ENCODE data around the gene FBXW5. TPM values are rescaled to one million over a fixed set of nuclear protein-coding genes. Genes with fewer than 3 reads are reported as not detected.

Gene FBXW5
- 100 to 1,000 TPM; 103 to 183 (median 126) TPM for total RNA-seq

GRCh38 chr9:136944519-136945332, at the start of gene FBXW5, which contains the start of gene C8G:
TSS of gene FBXW5 (minus strand) at chr9:136944738. CDS start at chr9:136944083, 655 bp downstream.
TSS of gene C8G (plus strand) at chr9:136945243. CDS start at chr9:136945321, 78 bp downstream.
- peak within 1 kb of the TSS; percentile 83 to 92 for H3K27ac ChIP-seq
- H3K36me3 ChIP-seq = peaks cover 11% of the 10 kb centered on the region
- no peaks in the 10 kb centered on the region for H3K27me3 ChIP-seq
- no peaks in the 10 kb centered on the region for H3K9me3 ChIP-seq
- intact Hi-C loops (cut with DNase I; ENCODE audit: low total_unique reads) = no loop called here
- peak within 1 kb of the TSS; percentile 62 to 91 (median 85) for H3K4me3 ChIP-seq
- DNase-seq (ENCODE audit: low spot score in 2 of 2) = peak; percentile 84 to 93
- H3K4me1 ChIP-seq = peaks cover 8 to 17% of the 10 kb centered on the region in 2 donors
- TF ChIP-seq POLR2AphosphoS5 (IDR thresholded peaks at IDR 0.05) = peak in 2 of 3 donors; percentile 54 to 60
- peak; percentile 97 to 99 (median 98) for TF ChIP-seq CTCF (IDR thresholded peaks at IDR 0.05)
- no peak for TF ChIP-seq POLR2A (IDR thresholded peaks at IDR 0.05)

GRCh38 chr9:136992819-136993369, 48.4 kb upstream of the FBXW5 start:
- intact Hi-C loops (cut with DNase I; ENCODE audit: low total_unique reads) = no loop called here
- no peak for DNase-seq (ENCODE audit: low spot score in 2 of 2)
- Histone ChIP-seq H3K9me3 (no peaks in the 10 kb centered on the region), H3K36me3 (no peaks in the 10 kb centered on the region), H3K4me1 (peaks cover 7 to 27% of the 10 kb centered on the region in 2 donors), H3K27ac (peak overlapping the region; percentile 94 to 98), H3K27me3 (no peaks in the 10 kb centered on the region), H3K4me3 (peak overlapping the region; percentile 55 to 83 (median 79))
- TF ChIP-seq CTCF (IDR thresholded peaks at IDR 0.05) (peak in 1 of 3 donors; percentile 1), POLR2A (IDR thresholded peaks at IDR 0.05) (no peak), POLR2AphosphoS5 (IDR thresholded peaks at IDR 0.05) (no peak)

- Histone ChIP-seq H3K27ac (peak within 1 kb of the TSS; percentile 94 to 98), H3K27me3 (no peaks in the 10 kb centered on the region), H3K36me3 (no peaks in the 10 kb centered on the region), H3K9me3 (no peaks in the 10 kb centered on the region), H3K4me1 (peaks cover 7 to 27% of the 10 kb centered on the region in 2 donors), H3K4me3 (peak within 1 kb of the TSS; percentile 55 to 83 (median 79))
- TF ChIP-seq POLR2A (IDR thresholded peaks at IDR 0.05) (no peak), POLR2AphosphoS5 (IDR thresholded peaks at IDR 0.05) (peak in 2 of 3 donors; percentile 2 to 34), CTCF (IDR thresholded peaks at IDR 0.05) (peak in 1 of 3 donors; percentile 15)
- DNase-seq (ENCODE audit: low spot score in 2 of 2) = peak; percentile 86 to 92
- intact Hi-C loops (cut with DNase I; ENCODE audit: low total_unique reads) = no loop called here
These were observed 47.7 kb upstream of the FBXW5 start, which contains the start of gene PAXX for GRCh38 chr9:136991993-136992818. TSS of gene PAXX (plus strand) at chr9:136992422. CDS start at chr9:136992444, 22 bp downstream.

GRCh38 chr9:136990242-136990911, 45.8 kb upstream of the FBXW5 start:
- intact Hi-C loops (cut with DNase I; ENCODE audit: low total_unique reads) = no loop called here

More at GRCh38 chr9:136990242-136990911, 45.8 kb upstream of the FBXW5 start:
- no peak for DNase-seq (ENCODE audit: low spot score in 2 of 2)
- no peak overlapping the region for H3K4me3 ChIP-seq
- H3K4me1 ChIP-seq = peaks cover 4 to 12% of the 10 kb centered on the region in 2 donors
- peaks cover 5 to 8% of the 10 kb centered on the region in 2 donors for H3K27me3 ChIP-seq
- no peak overlapping the region for H3K27ac ChIP-seq
- H3K9me3 ChIP-seq = no peaks in the 10 kb centered on the region
- H3K36me3 ChIP-seq = no peaks in the 10 kb centered on the region
- TF ChIP-seq CTCF (IDR thresholded peaks at IDR 0.05) (no peak), POLR2AphosphoS5 (IDR thresholded peaks at IDR 0.05) (no peak)

Data from breast epithelium (tissue), 4 donors.